ENCODE results near the gene TMEM41B.
"Not testable (repeated sequence)": the region's sequence is repeated elsewhere in the genome, so short reads cannot be mapped to it uniquely, and the experiment has no call there.

TMEM41B gene

GRCh38 chr11:9259981-9260837 lies 54.2 kb downstream of the TMEM41B start:
- no peak for DNase-seq (ENCODE audit: low read depth)

GRCh38 chr11:9258279-9258678 lies 56.1 kb downstream of the TMEM41B start:
- not testable (repeated sequence) for DNase-seq (ENCODE audit: low read depth)

DNA sequence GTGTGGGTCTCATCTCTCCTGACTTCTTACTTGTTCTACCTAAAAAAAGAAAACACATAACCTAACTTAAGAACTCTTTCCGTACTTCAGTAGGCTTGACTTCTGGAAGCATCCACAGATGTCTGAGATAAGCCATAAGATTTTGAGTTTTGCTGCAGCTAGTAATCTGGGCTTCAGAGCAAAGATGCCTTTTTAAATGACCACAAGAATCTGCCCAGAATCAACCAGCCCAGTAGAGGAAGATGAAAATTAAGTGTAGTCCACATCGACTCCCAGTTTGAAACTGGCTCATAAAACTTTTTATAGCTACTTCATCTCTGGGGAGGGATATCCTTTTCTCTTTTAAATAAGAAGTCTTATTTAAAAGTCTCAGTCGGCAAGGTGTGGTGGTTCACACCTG lies 60.0 kb downstream of the TMEM41B start:
- DNase-seq (ENCODE audit: low read depth) = no peak

DNA sequence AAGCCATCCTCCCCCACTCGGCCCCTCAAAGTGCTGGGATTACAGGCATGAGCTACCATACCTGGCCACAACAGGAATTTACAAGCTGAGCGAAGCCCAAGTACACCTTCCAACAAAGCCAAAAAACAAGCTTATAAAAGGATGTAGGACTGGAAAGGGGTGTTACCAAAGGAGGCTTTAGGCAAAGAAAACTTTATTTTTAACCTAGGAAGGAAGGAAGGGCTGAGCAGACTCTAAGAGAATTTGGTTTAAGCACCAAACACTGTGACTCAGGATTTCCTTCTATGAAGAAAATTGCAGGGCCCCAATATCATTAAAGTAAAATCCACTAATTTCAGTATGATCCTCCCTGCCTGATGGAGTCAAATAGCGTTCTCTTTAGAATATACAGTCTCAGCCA lies 61.3 kb downstream of the TMEM41B start:
- no peak for DNase-seq (ENCODE audit: low read depth)

DNA sequence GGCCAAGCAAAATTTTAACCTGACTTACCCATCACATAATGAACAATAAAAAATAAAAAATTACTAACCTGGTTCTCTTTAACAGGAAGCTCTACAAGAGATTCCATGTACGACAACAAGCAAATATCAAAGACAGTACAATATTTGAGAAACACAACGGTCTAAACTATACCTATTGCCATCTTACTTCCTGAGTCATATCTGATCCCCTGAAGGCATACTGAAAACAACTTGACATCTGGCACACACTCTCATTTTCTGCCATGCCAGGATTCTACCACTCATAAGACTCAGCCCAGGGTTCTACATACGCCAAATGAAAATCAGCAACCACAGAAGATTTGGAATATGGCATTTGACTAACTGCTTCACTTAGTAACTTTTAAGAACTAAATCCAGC lies 63.1 kb downstream of the TMEM41B start:
- no peak for DNase-seq (ENCODE audit: low read depth)

DNA sequence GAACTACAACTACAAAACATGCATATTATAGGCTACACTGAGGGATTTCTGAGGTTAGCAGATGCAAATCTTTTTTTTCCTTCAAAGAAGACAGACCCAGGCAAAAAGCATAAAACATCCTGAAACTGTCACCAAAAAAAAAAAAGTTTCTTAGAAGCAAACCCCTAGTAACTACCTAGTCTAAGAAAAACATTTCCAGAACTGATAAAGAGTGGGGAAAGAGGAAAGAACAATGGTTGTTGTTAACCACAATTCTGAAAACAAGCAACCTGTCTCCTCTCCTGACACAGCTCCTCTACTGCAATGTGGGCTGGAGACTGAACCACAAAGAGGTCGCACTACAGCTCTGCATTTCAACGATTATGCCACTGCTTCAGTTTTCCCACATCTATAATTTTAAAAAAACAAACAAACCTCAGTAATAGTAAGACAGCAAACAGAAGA lies 64.2 kb downstream of the TMEM41B start:
- peak; percentile 17 for DNase-seq (ENCODE audit: low read depth)

- no peak for DNase-seq (ENCODE audit: low read depth)
Measured at GRCh38 chr11:9249252-9249651, 65.1 kb downstream of the TMEM41B start.

DNA sequence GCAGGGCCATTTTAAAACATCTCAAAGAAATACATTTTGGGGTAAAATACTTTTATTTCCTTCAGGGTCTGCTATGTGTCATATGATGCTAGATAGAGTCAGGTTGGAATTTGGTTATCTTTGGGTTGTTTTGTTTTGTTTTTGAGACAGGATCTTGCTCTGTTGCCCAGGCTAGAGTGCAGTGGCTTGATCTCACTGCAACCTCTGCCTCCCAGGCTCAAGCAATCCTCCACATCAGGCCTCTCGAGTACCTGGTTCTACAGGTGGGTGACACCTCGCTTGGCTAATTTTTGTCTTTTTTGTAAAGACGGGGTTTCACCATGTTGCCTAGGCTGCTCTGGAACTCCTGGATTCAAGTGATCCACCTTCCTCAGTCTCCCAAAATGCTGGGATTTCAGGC lies 66.5 kb downstream of the TMEM41B start:
- DNase-seq (ENCODE audit: low read depth) = no peak

DNA sequence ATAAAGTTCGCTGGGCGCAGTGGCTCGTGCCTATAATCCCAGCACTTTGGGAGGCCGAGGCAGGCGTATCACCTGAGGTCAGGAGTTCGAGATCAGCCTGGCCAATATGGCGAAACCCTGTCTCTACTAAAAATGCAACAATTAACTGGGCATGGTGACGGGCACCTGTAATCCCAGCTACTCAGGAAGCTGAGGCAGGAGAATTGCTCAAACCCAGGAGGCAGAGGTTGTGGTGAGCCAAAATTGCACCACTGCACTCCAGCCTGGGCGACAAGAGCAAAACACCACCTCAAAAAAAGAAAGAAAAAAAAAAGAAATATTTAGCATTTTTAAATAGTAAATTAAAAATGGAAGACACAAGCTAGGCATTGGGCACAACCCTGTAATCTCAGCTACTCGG lies 78.2 kb downstream of the TMEM41B start:
- DNase-seq (ENCODE audit: low read depth) = not testable (repeated sequence)

- no peak for DNase-seq (ENCODE audit: low read depth)
Measured at GRCh38 chr11:9232482-9232881, 81.9 kb downstream of the TMEM41B start.

DNA sequence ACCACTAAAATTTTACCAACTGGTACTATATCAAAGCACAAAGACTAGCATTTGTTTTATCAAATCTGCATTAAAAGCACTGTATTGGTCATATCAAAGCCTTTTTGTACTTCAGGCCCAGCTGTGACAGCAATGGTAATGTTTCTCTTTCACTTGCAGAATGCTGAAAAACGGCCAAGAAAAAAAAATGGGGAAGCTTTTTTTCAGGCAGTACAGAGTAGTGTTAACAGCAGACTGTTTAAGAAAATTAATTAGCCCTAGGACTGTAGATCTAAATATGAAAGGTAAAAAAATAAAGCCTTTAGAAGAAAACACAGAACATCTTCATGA lies 82.6 kb downstream of the TMEM41B start:
- DNase-seq (ENCODE audit: low read depth) = no peak

Measured in activated T-cell treated with anti-CD3 and anti-CD28 coated beads for 48 hours (primary cell).